HG03558 (cell line): ENCODE results near the gene HES5.

Experiments
- ATAC-seq: cut with Tn5 transposase; IDR thresholded peaks from one replicate; pipeline ENCODE4 v1.9.1; 2021; ENCODE audit warnings: moderate number of reproducible peaks; ENCODE audit not compliant: unreplicated experiment; ENCODE audit errors: extremely low read depth

The HES5 gene

GRCh38 chr1:2488688-2489087, 41.4 kb downstream of the HES5 start:
- no peak for ATAC-seq

- ATAC-seq: no peak
These were observed 43.5 kb downstream of the HES5 start for GRCh38 chr1:2486558-2486957.

GRCh38 chr1:2486041-2486440, 44.0 kb downstream of the HES5 start:
- ATAC-seq: no peak

- no peak for ATAC-seq
These were observed 46.1 kb downstream of the HES5 start for GRCh38 chr1:2483970-2484369.

GRCh38 chr1:2483026-2483425, 47.0 kb downstream of the HES5 start:
- no peak for ATAC-seq

- no peak for ATAC-seq
These were observed 47.5 kb downstream of the HES5 start for GRCh38 chr1:2482588-2482987.

- no peak for ATAC-seq
These were observed 48.2 kb downstream of the HES5 start for GRCh38 chr1:2481885-2482284.

GRCh38 chr1:2480986-2481364, 49.1 kb downstream of the HES5 start:
- ATAC-seq: no peak

GRCh38 chr1:2480236-2480985, 49.7 kb downstream of the HES5 start:
- ATAC-seq: no peak

- ATAC-seq: no peak
These were observed 50.4 kb downstream of the HES5 start for GRCh38 chr1:2479618-2480017.

GRCh38 chr1:2479186-2479585, 50.9 kb downstream of the HES5 start:
- ATAC-seq: no peak
